Measurements from ENCODE around the gene ZNF836.
"Not testable (repeated sequence)": the region's sequence is repeated elsewhere in the genome, so short reads cannot be mapped to it uniquely, and the experiment has no call there.

Gene ZNF836

DNA sequence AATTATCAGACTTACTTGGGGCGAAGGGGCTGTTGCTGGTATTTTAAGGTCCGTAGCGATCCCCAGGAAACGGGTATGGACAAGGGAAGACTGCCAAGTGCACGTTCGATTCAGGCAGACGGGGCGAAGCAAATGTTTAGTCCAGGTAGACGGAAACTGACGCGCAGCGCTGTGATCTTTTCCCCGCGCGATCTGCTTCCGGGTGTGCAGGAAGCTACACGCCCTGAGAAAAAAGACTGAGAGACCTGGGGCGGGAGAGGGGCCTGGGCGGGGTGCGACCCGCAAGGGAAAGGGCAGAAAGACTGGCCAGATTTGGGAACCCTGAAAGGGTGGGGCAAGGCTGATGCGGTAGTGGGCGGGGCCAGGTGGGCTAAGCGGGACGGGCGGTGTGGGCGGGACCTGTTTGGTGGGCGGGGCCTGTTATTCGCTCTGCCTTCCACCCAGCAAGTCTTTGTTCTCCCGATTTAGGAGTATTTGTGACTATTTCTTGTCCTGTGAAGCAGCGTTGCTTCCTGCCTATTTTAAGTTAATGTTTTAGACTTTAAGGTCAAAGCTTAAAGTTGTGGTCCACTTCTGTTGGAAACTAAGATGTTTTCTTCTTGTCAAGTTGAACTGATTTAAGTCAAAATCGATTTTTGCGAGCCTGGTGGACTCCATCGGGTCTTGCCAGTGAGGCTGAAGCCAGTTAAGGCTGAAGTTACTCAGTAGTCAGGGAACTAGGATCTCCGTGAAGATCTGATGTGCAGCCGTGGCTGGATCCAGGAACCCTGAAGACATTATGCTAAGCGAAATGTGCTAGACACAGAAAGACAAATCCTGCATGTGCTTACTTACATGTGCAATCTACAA lies at the start of gene ZNF836:
Gene ZNF836, minus strand, starts transcription at position 301 of the 849 bp plus-strand sequence. CDS start 3,549 bp downstream, outside the sequence.
- DNase-seq, result no peak

DNA sequence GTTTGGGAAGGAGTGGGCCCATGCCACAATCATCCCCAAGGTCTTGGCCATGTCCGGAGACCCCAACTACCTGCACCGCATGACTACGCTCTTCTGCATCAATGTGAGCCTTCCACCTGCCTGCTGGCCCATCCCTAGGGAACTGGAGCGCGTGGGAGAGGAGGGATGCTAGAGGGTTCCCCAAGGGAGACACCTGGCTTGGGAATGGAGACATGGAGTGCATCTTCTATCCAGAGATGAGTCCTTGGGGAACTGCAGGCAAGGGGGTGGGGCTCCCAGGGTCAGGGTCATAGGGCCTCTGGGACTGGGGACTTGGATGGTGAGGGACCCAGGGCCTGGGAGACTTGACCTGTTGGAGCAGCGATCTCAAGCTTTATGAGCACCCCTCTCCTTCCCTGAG lies 49.6 kb upstream of the ZNF836 start:
- DNase-seq, result no peak

GRCh38 chr19:52219611-52220010 lies 48.2 kb upstream of the ZNF836 start:
- no peak for DNase-seq

DNA sequence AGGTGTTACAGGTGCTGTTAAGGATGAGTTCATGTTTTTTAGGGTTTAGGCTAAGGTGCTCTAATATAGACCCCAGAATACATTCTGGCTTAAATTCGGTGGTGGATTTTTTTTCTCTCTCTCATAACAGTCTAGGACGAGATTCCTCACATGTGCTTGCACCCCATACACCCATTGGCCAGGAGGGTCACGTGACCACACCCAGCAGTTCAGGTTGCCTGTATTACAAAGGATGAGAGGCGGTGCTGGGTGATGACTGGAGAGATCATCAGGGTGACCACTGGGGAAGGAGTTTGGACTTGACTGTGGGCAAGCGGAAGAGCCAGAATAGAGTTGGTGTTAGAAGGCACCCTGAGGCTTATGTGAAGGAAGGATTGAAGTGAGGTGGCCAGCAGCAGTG lies 46.2 kb upstream of the ZNF836 start:
- DNase-seq, result no peak

GRCh38 chr19:52216401-52216800 lies 45.0 kb upstream of the ZNF836 start:
- no peak for DNase-seq

DNA sequence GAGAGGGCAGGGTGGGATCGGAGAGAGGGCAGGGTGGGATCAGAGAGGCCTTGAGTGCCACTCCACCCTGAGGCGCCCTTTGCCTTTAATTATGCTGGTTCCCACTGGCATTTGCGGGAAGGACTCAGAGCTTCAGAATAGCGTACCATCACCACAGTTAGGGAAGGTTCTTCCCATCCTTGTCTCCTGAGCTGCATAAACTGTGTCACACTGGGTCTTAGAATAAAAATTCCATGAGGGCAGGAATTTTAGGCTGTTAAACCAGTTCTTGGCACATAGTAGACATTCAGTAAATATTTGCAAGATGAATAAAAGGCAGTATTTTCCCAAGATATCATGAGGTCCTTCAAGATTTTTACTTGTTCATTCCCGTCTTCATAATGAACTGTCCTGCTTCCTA lies 42.8 kb upstream of the ZNF836 start:
- DNase-seq, result no peak

GRCh38 chr19:52212572-52213255 lies 41.3 kb upstream of the ZNF836 start:
- DNase-seq, result no peak

DNA sequence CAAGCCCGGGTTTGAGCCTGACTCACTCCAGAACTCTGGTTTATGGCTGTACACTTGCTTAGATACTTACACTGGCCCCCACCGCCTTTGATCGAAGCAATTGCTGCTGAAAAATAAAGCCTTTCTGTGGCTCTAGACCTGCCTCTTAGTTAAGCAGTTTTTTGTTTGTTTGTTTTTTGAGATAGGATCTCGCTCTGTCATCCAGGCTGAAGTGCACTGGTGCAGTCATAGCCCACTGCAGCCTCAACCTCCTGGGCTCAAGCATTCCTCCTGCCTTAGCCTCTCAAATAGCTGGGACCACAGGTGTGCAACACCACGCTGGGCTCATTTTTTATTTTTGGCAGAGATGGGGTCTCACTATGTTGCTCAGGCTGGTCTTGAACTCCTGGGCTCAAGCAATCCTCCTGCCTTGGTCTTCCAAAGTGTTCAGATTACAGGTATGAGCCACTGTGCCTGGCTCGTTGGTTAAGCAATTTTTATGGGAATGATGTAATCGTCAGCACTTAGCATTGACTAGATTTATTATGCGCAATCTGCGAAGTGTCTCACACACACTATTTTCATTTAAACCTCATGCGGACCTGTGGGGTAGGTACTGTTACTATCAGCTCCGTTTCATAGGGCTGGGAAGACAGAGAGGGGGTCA lies 40.6 kb upstream of the ZNF836 start:
- DNase-seq, result no peak

DNA sequence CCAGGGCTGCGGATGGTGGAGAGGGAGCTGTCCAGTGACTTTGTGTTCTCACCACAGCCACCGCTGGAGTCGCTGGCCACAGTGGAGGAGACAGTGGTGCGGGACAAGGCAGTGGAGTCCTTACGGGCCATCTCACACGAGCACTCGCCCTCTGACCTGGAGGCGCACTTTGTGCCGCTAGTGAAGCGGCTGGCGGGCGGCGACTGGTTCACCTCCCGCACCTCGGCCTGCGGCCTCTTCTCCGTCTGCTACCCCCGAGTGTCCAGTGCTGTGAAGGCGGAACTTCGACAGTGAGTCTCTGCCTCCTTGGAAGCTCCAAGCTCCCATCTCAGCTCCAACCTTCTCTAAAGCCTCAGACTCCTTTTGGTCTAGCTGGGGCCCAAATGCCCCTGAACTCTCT lies 39.8 kb upstream of the ZNF836 start:
- DNase-seq, result no peak

DNA sequence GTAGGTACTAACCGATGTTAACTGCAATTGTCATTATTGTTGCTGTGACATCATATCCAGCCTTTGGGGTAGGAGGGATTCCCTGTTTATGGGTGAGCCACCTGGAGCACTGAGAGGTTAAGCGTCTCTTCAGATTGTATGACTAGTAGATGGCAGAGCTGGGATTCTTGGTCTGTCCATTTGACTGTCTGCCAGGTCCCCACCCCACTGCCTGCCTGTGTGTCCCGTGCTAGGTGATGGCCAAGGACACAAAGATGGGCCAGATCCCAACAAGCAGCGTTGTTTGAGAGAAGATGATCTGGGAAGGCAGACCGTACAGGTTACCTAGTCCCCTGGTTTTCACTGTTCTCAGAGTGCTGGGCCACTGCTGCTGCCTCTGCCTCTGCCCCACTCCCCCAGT lies 35.1 kb upstream of the ZNF836 start:
- no peak for DNase-seq

- not testable (repeated sequence) for DNase-seq
Observed at GRCh38 chr19:52200755-52201391, 29.5 kb upstream of the ZNF836 start.

DNA sequence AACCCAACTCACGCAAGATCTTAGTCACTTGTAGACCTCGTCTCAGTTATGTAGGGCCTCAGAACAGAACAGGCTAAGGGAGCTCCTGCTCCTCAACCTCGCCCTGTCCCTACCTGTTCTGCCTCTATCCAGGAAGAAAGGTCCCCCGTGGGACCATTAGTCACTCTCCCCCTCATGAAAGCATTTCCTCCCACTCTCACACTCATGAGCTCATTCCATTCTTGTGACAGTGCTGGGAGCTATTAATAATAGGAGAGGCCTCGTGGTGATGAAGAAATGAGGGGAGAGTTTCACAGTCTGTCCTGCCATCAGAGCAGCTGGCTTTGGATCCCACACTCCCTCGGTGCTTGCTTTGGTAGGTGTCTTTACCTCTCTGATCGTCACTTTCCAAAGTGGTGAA lies 28.6 kb upstream of the ZNF836 start:
- no peak for DNase-seq

- no peak for DNase-seq
Observed at GRCh38 chr19:52198678-52199077, 27.3 kb upstream of the ZNF836 start.

DNA sequence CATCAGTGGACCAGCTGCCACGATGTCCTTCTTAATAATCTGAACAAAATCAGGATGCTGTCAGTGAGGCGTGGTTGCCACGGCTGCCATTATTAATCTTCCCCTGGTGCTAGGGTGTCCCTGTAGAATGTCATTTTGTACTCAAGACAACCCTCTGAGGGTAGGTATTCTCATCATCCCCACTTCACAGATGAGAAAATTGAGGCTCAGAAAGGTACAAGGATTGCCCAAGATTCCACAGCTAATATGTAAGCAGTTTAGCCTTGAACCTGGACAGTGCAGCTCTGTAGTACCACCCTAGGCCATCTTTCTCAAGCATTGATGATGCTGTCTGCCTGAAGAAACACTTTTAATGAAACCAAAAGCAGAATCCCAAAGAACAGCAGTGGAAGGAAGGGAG lies 26.5 kb upstream of the ZNF836 start:
- no peak for DNase-seq

DNA sequence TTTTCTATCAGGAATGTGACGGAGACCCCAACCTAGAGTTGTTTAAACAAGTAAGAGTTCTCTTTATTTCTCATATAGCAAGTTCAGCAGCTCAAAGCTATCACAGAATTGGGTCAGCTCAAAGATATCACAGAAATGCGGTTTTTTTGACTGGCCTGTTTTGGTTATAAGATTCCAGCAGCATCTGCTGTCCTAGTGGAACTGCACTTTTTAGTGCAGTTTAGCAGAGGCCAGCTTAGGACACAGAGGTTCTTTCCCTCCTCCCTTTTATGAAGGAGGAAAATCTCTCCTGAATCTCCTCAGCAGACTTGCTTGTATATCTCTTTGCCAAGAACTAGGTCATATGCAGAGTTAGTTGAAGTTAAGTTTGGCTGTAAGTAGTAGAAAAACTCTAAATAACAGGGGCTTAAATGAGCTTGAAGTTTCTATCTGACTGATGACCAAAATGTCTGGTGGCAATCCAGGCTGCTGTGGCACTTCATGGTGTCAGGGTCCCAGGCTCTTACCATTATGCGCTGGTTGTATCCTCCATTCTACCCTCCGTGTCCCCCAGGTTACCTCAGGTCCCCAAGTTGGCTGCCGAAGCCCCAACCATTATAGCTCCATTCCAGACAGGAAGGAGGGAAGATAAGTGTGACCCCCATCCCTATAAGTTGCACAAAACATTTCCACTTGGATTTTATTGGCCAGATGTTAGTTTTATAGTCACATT lies 25.0 kb upstream of the ZNF836 start:
- no peak for DNase-seq

GRCh38 chr19:52191951-52192350 lies 20.5 kb upstream of the ZNF836 start:
- DNase-seq, result no peak

GRCh38 chr19:52191389-52191788 lies 20.0 kb upstream of the ZNF836 start:
- DNase-seq, result no peak

DNA sequence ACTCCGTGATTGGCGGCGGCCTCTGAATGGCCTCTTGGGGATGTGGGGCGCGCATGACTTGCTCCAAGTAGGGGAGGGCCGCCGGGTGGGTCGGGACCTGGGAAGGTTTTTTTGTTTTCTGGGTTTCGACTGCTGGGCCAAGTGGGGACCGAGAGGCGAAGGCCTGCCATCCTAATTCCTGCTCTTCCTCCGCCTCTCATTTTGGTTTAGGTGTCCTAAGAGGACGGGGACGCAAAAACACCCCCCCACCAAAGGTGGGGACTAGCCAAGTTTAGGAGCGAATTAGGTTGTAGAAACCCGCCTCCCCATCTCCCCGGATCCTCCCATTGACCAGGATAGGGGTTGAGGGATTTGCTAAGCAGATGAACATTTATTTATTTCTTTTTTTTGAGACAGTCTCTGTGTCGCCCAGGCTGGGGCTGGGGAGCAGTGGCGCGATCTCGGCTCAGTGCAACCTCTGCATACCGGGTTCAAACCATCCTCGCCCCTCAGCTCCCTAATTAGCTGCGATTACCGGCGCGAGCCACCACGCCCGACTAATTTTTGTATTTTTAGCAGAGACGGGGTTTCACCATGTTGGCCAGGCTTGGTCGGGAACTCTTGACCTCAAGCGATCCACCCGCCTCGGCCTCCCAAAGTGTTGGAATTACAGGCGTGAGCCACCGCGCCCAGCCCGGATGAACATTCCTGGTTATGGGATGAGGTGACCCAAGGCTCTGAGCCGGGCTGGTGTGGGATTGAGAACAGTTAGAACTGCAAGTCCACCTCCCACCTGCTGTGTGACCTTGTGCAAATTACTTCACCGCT lies 19.3 kb upstream of the ZNF836 start:
- no peak for DNase-seq

GRCh38 chr19:52189735-52190486 lies 18.5 kb upstream of the ZNF836 start, which contains the start of gene PPP2R1A:
PPP2R1A (plus strand) TSS chr19:52190052; CDS start chr19:52190097, 45 bp downstream.
- DNase-seq, result peak; percentile 99

DNA sequence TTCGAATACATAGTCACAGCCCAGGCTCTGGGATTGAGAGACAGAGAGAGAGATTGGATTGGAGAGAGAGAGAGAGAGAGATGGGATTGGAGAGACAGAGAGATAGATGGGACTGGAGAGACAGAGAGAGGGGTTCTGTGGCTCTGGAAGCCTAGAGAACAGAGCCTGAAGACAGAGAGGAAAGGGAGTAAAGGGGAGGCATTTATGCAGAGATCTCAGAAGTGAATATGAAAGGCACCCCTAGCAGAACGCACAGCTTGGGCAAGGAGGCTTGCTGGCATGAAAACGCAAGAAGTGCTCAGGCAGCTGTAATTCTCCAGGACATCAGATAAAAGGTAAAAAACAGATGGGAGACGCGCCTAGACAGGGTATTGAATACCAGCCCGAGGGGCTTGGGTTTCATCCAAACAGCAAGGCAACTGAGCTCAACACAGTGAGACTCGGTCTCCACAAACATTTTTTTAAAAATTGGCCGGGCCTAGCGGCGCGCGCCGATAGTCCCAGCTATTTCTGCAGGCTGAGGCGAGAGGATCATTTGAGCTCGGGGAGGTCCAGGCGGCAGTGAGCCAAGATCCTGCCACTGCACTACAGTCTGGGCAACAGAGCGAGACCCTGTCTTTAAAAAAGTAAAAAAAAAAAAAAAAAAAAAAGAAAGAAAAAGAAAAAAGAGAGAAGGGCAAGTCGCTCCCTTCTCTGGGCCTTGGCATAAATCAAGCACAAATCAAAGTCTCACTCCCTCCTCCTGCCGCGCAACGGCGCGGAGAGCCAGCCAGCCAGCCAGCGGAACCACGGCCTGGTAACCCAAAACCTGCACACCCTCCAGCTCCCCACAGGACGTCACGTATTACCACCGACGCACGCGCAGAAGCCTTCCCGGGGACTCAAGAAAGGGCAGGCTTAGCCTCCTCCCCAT lies 17.7 kb upstream of the ZNF836 start:
- no peak for DNase-seq
